ENCODE data around the gene GPR65. TPM values are rescaled to one million over a fixed set of nuclear protein-coding genes. Genes with fewer than 3 reads are reported as not detected.

GPR65 gene
- total and polyA plus RNA-seq, 9 of the 15 experiments (the other 6 are each of a cell fraction or from before 2014, with no cell fraction given) = 0.03 to 0.11 (median 0.04) TPM; not detected in 6

DNA sequence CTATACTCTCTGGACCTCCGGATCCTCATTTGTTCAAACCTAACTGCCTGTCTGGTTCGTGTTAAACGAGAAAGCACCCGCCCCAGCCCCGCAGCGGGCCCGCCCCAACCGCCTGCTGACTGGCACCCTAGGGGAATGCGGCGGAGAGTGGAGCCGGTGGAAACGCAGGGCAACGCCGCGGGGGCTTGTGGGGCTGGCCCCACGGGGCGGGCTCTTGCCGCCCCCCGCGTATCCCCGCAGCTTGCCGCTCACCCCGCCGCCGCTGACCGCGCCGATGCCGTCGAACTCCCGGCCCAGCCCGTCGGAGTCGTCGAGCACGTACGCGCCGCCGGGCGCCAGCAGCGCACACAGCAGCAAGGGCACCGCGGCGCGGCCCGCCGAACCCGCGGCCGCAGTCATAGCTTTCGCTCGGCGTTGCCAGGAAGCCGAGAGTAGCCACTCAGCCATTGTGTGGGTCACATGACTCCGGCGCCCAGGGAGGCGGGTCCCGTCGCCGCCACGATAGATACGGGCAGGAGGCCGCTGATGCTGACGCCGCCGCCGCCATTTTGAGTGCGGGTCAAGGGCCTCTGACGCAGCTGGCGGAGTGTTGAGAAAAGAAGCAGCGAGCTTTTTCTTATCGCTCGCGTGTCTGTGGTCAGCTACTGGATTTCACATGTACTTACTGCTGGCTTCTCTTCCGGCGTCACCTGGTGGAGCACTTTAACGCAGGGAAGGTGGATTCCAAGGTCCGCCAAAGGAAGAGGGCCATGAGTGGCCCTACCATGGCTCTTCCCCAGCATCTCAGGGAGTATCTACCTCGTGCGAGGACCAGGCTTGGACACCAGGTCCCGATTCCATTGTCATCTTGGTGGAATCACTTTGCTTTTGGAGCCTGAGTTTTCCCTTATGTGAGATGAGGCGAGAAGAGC, 12.0 kb upstream of the GPR65 start, which contains the start of gene GALC (continued):
- TF ChIP-seq ILK (tag; IDR thresholded peaks at IDR 0.05; ENCODE audit: borderline replicate concordance, low read depth) (no peak), RUNX1 (IDR thresholded peaks at IDR 0.05; ENCODE audit: low read depth) (no peak), DMBX1 (CRISPR knock-in tag; IDR thresholded peaks at IDR 0.05; ENCODE audit: borderline replicate concordance) (no peak), CEBPG (CRISPR knock-in tag; IDR thresholded peaks at IDR 0.05) (no peak), CEBPG (tag; conservative IDR thresholded peaks at IDR 0.05 in 1 of 2, IDR thresholded peaks at IDR 0.05 in 1 of 2) (no peak), SRSF3 (IDR thresholded peaks at IDR 0.05; ENCODE audit: insufficient read depth, low read length) (no peak), PTBP1 (IDR thresholded peaks at IDR 0.05; ENCODE audit: low read depth, low read length) (no peak), FOXP1 (CRISPR knock-in tag; IDR thresholded peaks at IDR 0.05) (no peak), ZNF780A (CRISPR knock-in tag; IDR thresholded peaks at IDR 0.05) (no peak), SMARCC2 (IDR thresholded peaks at IDR 0.05; ENCODE audit: low read depth) (no peak)
- TF ChIP-seq, protein P1, sequence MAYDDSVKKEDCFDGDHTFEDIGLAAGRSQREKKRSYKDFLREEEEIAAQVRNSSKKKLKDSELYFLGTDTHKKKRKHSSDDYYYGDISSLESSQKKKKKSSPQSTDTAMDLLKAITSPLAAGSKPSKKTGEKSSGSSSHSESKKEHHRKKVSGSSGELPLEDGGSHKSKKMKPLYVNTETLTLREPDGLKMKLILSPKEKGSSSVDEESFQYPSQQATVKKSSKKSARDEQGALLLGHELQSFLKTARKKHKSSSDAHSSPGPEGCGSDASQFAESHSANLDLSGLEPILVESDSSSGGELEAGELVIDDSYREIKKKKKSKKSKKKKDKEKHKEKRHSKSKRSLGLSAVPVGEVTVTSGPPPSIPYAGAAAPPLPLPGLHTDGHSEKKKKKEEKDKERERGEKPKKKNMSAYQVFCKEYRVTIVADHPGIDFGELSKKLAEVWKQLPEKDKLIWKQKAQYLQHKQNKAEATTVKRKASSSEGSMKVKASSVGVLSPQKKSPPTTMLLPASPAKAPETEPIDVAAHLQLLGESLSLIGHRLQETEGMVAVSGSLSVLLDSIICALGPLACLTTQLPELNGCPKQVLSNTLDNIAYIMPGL (CRISPR knock-in tag; IDR thresholded peaks at IDR 0.05) = no peak
- TF ChIP-seq, protein P2, sequence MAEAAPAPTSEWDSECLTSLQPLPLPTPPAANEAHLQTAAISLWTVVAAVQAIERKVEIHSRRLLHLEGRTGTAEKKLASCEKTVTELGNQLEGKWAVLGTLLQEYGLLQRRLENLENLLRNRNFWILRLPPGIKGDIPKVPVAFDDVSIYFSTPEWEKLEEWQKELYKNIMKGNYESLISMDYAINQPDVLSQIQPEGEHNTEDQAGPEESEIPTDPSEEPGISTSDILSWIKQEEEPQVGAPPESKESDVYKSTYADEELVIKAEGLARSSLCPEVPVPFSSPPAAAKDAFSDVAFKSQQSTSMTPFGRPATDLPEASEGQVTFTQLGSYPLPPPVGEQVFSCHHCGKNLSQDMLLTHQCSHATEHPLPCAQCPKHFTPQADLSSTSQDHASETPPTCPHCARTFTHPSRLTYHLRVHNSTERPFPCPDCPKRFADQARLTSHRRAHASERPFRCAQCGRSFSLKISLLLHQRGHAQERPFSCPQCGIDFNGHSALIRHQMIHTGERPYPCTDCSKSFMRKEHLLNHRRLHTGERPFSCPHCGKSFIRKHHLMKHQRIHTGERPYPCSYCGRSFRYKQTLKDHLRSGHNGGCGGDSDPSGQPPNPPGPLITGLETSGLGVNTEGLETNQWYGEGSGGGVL (CRISPR knock-in tag; IDR thresholded peaks at IDR 0.05) = no peak
- TF ChIP-seq, protein P3, sequence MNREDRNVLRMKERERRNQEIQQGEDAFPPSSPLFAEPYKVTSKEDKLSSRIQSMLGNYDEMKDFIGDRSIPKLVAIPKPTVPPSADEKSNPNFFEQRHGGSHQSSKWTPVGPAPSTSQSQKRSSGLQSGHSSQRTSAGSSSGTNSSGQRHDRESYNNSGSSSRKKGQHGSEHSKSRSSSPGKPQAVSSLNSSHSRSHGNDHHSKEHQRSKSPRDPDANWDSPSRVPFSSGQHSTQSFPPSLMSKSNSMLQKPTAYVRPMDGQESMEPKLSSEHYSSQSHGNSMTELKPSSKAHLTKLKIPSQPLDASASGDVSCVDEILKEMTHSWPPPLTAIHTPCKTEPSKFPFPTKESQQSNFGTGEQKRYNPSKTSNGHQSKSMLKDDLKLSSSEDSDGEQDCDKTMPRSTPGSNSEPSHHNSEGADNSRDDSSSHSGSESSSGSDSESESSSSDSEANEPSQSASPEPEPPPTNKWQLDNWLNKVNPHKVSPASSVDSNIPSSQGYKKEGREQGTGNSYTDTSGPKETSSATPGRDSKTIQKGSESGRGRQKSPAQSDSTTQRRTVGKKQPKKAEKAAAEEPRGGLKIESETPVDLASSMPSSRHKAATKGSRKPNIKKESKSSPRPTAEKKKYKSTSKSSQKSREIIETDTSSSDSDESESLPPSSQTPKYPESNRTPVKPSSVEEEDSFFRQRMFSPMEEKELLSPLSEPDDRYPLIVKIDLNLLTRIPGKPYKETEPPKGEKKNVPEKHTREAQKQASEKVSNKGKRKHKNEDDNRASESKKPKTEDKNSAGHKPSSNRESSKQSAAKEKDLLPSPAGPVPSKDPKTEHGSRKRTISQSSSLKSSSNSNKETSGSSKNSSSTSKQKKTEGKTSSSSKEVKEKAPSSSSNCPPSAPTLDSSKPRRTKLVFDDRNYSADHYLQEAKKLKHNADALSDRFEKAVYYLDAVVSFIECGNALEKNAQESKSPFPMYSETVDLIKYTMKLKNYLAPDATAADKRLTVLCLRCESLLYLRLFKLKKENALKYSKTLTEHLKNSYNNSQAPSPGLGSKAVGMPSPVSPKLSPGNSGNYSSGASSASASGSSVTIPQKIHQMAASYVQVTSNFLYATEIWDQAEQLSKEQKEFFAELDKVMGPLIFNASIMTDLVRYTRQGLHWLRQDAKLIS (CRISPR knock-in tag; IDR thresholded peaks at IDR 0.05) = no peak
- TF ChIP-seq, protein P4, sequence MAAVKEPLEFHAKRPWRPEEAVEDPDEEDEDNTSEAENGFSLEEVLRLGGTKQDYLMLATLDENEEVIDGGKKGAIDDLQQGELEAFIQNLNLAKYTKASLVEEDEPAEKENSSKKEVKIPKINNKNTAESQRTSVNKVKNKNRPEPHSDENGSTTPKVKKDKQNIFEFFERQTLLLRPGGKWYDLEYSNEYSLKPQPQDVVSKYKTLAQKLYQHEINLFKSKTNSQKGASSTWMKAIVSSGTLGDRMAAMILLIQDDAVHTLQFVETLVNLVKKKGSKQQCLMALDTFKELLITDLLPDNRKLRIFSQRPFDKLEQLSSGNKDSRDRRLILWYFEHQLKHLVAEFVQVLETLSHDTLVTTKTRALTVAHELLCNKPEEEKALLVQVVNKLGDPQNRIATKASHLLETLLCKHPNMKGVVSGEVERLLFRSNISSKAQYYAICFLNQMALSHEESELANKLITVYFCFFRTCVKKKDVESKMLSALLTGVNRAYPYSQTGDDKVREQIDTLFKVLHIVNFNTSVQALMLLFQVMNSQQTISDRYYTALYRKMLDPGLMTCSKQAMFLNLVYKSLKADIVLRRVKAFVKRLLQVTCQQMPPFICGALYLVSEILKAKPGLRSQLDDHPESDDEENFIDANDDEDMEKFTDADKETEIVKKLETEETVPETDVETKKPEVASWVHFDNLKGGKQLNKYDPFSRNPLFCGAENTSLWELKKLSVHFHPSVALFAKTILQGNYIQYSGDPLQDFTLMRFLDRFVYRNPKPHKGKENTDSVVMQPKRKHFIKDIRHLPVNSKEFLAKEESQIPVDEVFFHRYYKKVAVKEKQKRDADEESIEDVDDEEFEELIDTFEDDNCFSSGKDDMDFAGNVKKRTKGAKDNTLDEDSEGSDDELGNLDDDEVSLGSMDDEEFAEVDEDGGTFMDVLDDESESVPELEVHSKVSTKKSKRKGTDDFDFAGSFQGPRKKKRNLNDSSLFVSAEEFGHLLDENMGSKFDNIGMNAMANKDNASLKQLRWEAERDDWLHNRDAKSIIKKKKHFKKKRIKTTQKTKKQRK (IDR thresholded peaks at IDR 0.05; ENCODE audit: borderline replicate concordance, low read depth, low read length) = no peak

Measured in K562 (cell line).